ENCODE results near the gene TMEM218. TPM values are rescaled to one million over a fixed set of nuclear protein-coding genes. Genes with fewer than 3 reads are reported as not detected.

Gene TMEM218
- total RNA-seq, 2 donors from 2014 or later: 8.3 to 15.3 TPM

- Histone ChIP-seq H3K4me3 (no peak overlapping the region), H3K36me3 (peaks cover 10% of the 10 kb centered on the region), H3K27me3 (no peaks in the 10 kb centered on the region), H3K9me3 (no peaks in the 10 kb centered on the region), H3K4me1 (no peaks in the 10 kb centered on the region), H3K27ac (no peak overlapping the region)
- TF ChIP-seq, protein P1, sequence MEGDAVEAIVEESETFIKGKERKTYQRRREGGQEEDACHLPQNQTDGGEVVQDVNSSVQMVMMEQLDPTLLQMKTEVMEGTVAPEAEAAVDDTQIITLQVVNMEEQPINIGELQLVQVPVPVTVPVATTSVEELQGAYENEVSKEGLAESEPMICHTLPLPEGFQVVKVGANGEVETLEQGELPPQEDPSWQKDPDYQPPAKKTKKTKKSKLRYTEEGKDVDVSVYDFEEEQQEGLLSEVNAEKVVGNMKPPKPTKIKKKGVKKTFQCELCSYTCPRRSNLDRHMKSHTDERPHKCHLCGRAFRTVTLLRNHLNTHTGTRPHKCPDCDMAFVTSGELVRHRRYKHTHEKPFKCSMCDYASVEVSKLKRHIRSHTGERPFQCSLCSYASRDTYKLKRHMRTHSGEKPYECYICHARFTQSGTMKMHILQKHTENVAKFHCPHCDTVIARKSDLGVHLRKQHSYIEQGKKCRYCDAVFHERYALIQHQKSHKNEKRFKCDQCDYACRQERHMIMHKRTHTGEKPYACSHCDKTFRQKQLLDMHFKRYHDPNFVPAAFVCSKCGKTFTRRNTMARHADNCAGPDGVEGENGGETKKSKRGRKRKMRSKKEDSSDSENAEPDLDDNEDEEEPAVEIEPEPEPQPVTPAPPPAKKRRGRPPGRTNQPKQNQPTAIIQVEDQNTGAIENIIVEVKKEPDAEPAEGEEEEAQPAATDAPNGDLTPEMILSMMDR (IDR thresholded peaks at IDR 0.05): no peak
- no peak for DNase-seq (ENCODE audit: low spot score)
Observed at GRCh38 chr11:125101596-125101995, 9.8 kb downstream of the TMEM218 start.

GRCh38 chr11:125100136-125100535 lies 11.3 kb downstream of the TMEM218 start:
- TF ChIP-seq, protein P1 (IDR thresholded peaks at IDR 0.05): no peak
- DNase-seq (ENCODE audit: low spot score): no peak
- no peaks in the 10 kb centered on the region for H3K4me1 ChIP-seq
- no peak overlapping the region for H3K4me3 ChIP-seq
- no peak overlapping the region for H3K27ac ChIP-seq
- no peaks in the 10 kb centered on the region for H3K27me3 ChIP-seq
- no peaks in the 10 kb centered on the region for H3K9me3 ChIP-seq
- H3K36me3 ChIP-seq: peaks cover 10% of the 10 kb centered on the region

GRCh38 chr11:125094731-125095130 lies 16.7 kb downstream of the TMEM218 start:
- peaks cover 0 to 9% of the 10 kb centered on the region in 2 donors for H3K4me1 ChIP-seq
- no peak overlapping the region for H3K4me3 ChIP-seq
- no peaks in the 10 kb centered on the region for H3K9me3 ChIP-seq
- DNase-seq (ENCODE audit: low spot score): no peak
- H3K36me3 ChIP-seq: no peaks in the 10 kb centered on the region
- TF ChIP-seq, protein P1 (IDR thresholded peaks at IDR 0.05): no peak
- H3K27me3 ChIP-seq: no peaks in the 10 kb centered on the region
- no peak overlapping the region for H3K27ac ChIP-seq

DNA sequence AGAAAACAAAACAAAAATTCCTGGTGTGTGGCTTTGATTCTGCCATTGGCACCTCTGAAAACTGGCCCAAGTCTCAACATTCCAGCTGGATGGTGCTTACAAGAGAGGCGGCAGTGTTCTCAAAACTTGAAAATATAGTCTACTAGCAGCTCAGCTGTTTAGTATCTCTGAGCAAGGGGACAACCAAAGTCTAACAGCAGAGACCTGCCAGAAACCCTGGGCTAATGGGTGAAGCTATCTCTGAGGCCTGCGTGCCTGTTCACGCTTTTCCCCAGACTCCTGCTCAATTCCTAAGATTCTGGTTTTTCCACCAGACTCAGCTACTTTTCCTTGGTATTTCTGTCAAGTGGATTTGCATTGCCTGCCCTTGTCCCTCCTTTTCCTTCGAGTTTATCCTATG lies 17.9 kb downstream of the TMEM218 start:
- no peaks in the 10 kb centered on the region for H3K36me3 ChIP-seq
- peak; percentile 54 for DNase-seq (ENCODE audit: low spot score)
- no peaks in the 10 kb centered on the region for H3K9me3 ChIP-seq
- H3K27ac ChIP-seq: no peak overlapping the region
- no peak overlapping the region for H3K4me3 ChIP-seq
- H3K4me1 ChIP-seq: peaks cover 0 to 9% of the 10 kb centered on the region in 2 donors
- H3K27me3 ChIP-seq: no peaks in the 10 kb centered on the region
- TF ChIP-seq, protein P1 (IDR thresholded peaks at IDR 0.05): no peak

- H3K27ac ChIP-seq: no peak overlapping the region
- no peak overlapping the region for H3K4me3 ChIP-seq
- peak; percentile 23 for DNase-seq (ENCODE audit: low spot score)
- TF ChIP-seq, protein P1 (IDR thresholded peaks at IDR 0.05): no peak
- no peaks in the 10 kb centered on the region for H3K9me3 ChIP-seq
- peaks cover 0 to 9% of the 10 kb centered on the region in 2 donors for H3K4me1 ChIP-seq
- H3K36me3 ChIP-seq: no peaks in the 10 kb centered on the region
- H3K27me3 ChIP-seq: no peaks in the 10 kb centered on the region
Observed at GRCh38 chr11:125092669-125093068, 18.8 kb downstream of the TMEM218 start.

All from right atrium auricular region (tissue), 2 donors.